GM12873 (cell line): Measurements from ENCODE around the gene ZMAT5.

Experiments
- CTCF ChIP-seq: IDR thresholded peaks from 2 replicates; pipeline ENCODE4 v1.5.1; 2012; ENCODE audit warnings: low read depth, mild to moderate bottlenecking, moderate library complexity, low read length, control low read depth; ENCODE audit not compliant: insufficient read depth; ENCODE audit errors: missing control alignments

Gene ZMAT5

GRCh38 chr22:29811377-29811776 is 44.6 kb upstream of the ZMAT5 start:
- no peak for TF ChIP-seq CTCF

GRCh38 chr22:29810216-29810615 is 43.4 kb upstream of the ZMAT5 start:
- no peak for TF ChIP-seq CTCF

GRCh38 chr22:29806196-29806595 is 39.4 kb upstream of the ZMAT5 start:
- TF ChIP-seq CTCF, result no peak

GRCh38 chr22:29804985-29805384 is 38.2 kb upstream of the ZMAT5 start:
- no peak for TF ChIP-seq CTCF

GRCh38 chr22:29803190-29803589 is 36.4 kb upstream of the ZMAT5 start:
- no peak for TF ChIP-seq CTCF

GRCh38 chr22:29801796-29802195 is 35.0 kb upstream of the ZMAT5 start:
- no peak for TF ChIP-seq CTCF

GRCh38 chr22:29801153-29801552 is 34.3 kb upstream of the ZMAT5 start:
- TF ChIP-seq CTCF, result no peak

GRCh38 chr22:29799217-29799680 is 32.4 kb upstream of the ZMAT5 start:
- no peak for TF ChIP-seq CTCF
